Psoas muscle (tissue), 8 donors: ENCODE measurements around the gene OR4X2. TPM values are rescaled to one million over a fixed set of nuclear protein-coding genes. Genes with fewer than 3 reads are reported as not detected.

Source experiments
- ATAC-seq, 4 donors: fragments of 200-7000 bp; cut with Tn5 transposase; one replicate each; pipeline ENCODE4 v1.9.1; 2020; ENCODE audit warnings: moderate library complexity in 3 of 4, mild to moderate bottlenecking in 2 of 4
- DNase-seq, 2 donors: peaks; one replicate each; pipeline ENCODE4 v3.0.0-alpha.2; 2020
- H3K27ac ChIP-seq: fragments of 200-600 bp; one replicate; pipeline ENCODE4 v1.8.0; 2022
- H3K27me3 ChIP-seq, 3 donors: fragments of 200-600 bp in 1 of 3; one replicate each; pipeline versions ENCODE4 v1.6.1 to v1.8.0; 2013 to 2022; ENCODE audit warnings: low read length in 2 of 3, mild to moderate bottlenecking in 2 of 3, moderate library complexity in 1 of 3; ENCODE audit not compliant: insufficient read depth in 3 of 3
- H3K36me3 ChIP-seq, 2 donors: fragments of 200-600 bp in 1 of 2; one replicate each; pipeline versions ENCODE4 v1.6.1 to v1.8.0; 2013 to 2022; ENCODE audit warnings: low read depth in 1 of 2, mild to moderate bottlenecking in 1 of 2, moderate library complexity in 1 of 2; ENCODE audit not compliant: insufficient read depth in 1 of 2
- H3K4me1 ChIP-seq: fragments of 200-600 bp; one replicate; pipeline ENCODE4 v1.8.0; 2022
- H3K4me3 ChIP-seq: fragments of 200-600 bp; one replicate; pipeline ENCODE4 v1.8.0; 2022; ENCODE audit warnings: mild to moderate bottlenecking
- H3K9me3 ChIP-seq: fragments of 200-600 bp; one replicate; pipeline ENCODE4 v1.8.0; 2022
- CTCF ChIP-seq: fragments of 200-600 bp; IDR thresholded peaks from one replicate; pipeline ENCODE4 v1.8.0; 2022; ENCODE audit warnings: antibody characterized with exemption
- WGBS, 3 donors: extraction: QIAGEN DNeasy Blood & Tissue Kit; methylation state at CpG; one replicate each; pipeline versions ENCODE4 v1.1.6 to v1.1.7; 2013; 5-methylcytosine and 5-hydroxymethylcytosine counted together
- intact Hi-C, 2 donors: fragments of 100-400 bp; cut with DNase I; formaldehyde crosslinking; loops; one replicate each; pipeline versions ENCODE4 v1.11.0 to v1.14.2; 2022
- polyA plus RNA-seq, 3 donors: library from polyadenylated mRNA; stranded (reverse); fragments of 200-250 nt; gene quantifications; one replicate each; pipeline ENCODE4 v1.2.3, GENCODE V29; 2013
- total RNA-seq, 4 donors: library from RNA; stranded (reverse); fragmentation: NEBNext Ultra II Directional in 2 of 4; extraction: Animal tissue kit (Norgen Biotek cat#: 25700) in 2 of 4; gene quantifications; one replicate each; pipeline versions ENCODE4 v1.2.1 to v1.2.4, GENCODE V29; 2021 to 2023
- donor health status: healthy with polysubstance abuse.
- donor health status: DM: no; HTN: no; CAD: no; lungs with moderate emphysema.
- donor health status: Bipolar disorder and iron deficiency.
- donor health status: healthy.
- donor health status: DM: yes; HTN: yes; CAD: no.
- donor health status: DM: no; HTN: no; CAD: no.
- donor health status: DM: no; HTN: no; CAD: no.
- donor health status: DM: yes; HTN: yes; CAD: no.

Gene OR4X2
- total and polyA plus RNA-seq, 7 donors, result not detected

GRCh38 chr11:48270621-48271020 is 25.7 kb downstream of the OR4X2 start:
- no peak for ATAC-seq
- intact Hi-C loops, result no loop called here
- no peaks in the 10 kb centered on the region for H3K9me3 ChIP-seq

GRCh38 chr11:48272606-48273005 is 27.7 kb downstream of the OR4X2 start:
- H3K4me1 ChIP-seq, result no peaks in the 10 kb centered on the region
- no peak for TF ChIP-seq CTCF
- DNase-seq (no peak), ATAC-seq (no peak)
- H3K27me3 ChIP-seq, result no peaks in the 10 kb centered on the region
- no peak overlapping the region for H3K27ac ChIP-seq
- no peaks in the 10 kb centered on the region for H3K9me3 ChIP-seq
- intact Hi-C loops, result no loop called here
- no peaks in the 10 kb centered on the region for H3K36me3 ChIP-seq
- WGBS, 3 donors, result 17 to 32% (median 20%) methylated on average over 1 of the region's 1 CpG
- H3K4me3 ChIP-seq, result no peak overlapping the region

More at GRCh38 chr11:48270621-48271020, 25.7 kb downstream of the OR4X2 start:
- Histone ChIP-seq H3K36me3 (no peaks in the 10 kb centered on the region), H3K4me1 (no peaks in the 10 kb centered on the region), H3K27me3 (no peaks in the 10 kb centered on the region), H3K4me3 (no peak overlapping the region), H3K27ac (no peak overlapping the region)
- DNase-seq, result no peak
- WGBS, 3 donors, result 55 to 65% (median 63%) methylated on average over 3 of the region's 3 CpGs
- TF ChIP-seq CTCF, result no peak

Other genes with a start within 250 kb of the OR4X2 start
- gene OR4B1, start 28.3 kb upstream of the OR4X2 start, total RNA-seq, result not detected
- not detected for gene OR4B1, start 28.3 kb upstream of the OR4X2 start, polyA plus RNA-seq
- gene OR4X1, start 18.8 kb downstream of the OR4X2 start, total RNA-seq, result not detected
- gene OR4X1, start 18.8 kb downstream of the OR4X2 start, polyA plus RNA-seq, result not detected
- under 1 TPM in 1 of 4 donors, not detected in 3; 0.24 TPM for gene OR4S1, start 61.1 kb downstream of the OR4X2 start, total RNA-seq
- not detected for gene OR4S1, start 61.1 kb downstream of the OR4X2 start, polyA plus RNA-seq
- gene OR4C3, start 79.8 kb downstream of the OR4X2 start, total RNA-seq, result not detected
- not detected for gene OR4C3, start 79.8 kb downstream of the OR4X2 start, polyA plus RNA-seq
- gene OR4C5, start 121.4 kb downstream of the OR4X2 start, total RNA-seq, result not detected
- not detected for gene OR4C5, start 121.4 kb downstream of the OR4X2 start, polyA plus RNA-seq
- not detected for gene OR4A47, start 243.7 kb downstream of the OR4X2 start, total RNA-seq
- gene OR4A47, start 243.7 kb downstream of the OR4X2 start, polyA plus RNA-seq, result not detected